GM12874 (cell line): ENCODE results near the gene VAV3.
A peak's percentile ranks its signal among the peaks of the same experiment; 100 is the strongest.

Source experiments
- CTCF ChIP-seq: IDR thresholded peaks from 2 replicates; pipeline ENCODE4 v1.5.1; 2011; ENCODE audit warnings: low read depth, mild to moderate bottlenecking, control low read depth, low read length, moderate library complexity; ENCODE audit not compliant: insufficient read depth

VAV3 gene

GRCh38 chr1:107533436-107533835 lies 431.5 kb downstream of the VAV3 start:
- no peak for TF ChIP-seq CTCF

GRCh38 chr1:107532318-107532717 lies 432.7 kb downstream of the VAV3 start:
- TF ChIP-seq CTCF, result no peak

GRCh38 chr1:107531065-107531908 lies 433.7 kb downstream of the VAV3 start:
- TF ChIP-seq CTCF, result no peak

GRCh38 chr1:107530543-107530942 lies 434.4 kb downstream of the VAV3 start:
- TF ChIP-seq CTCF, result no peak

GRCh38 chr1:107529511-107530149 lies 435.4 kb downstream of the VAV3 start:
- peak; percentile 76 for TF ChIP-seq CTCF

- TF ChIP-seq CTCF, result no peak
Observed at GRCh38 chr1:107526524-107527198, 438.3 kb downstream of the VAV3 start.

GRCh38 chr1:107525961-107526360 lies 439.0 kb downstream of the VAV3 start:
- TF ChIP-seq CTCF, result no peak
